Stimulated activated CD8-positive, alpha-beta memory T cell treated with anti-CD3 and anti-CD28 coated beads, Interleukin-15, amount 100 ng/mL, for 1 hour (primary cell): Measurements from ENCODE around the gene TREX2.

Experiments used
- DNase-seq: peaks from one replicate; pipeline ENCODE4 v3.0.0-alpha.2; 2020; ENCODE audit warnings: low read depth

The TREX2 gene

GRCh38 chrX:153445856-153446635, at the start of gene TREX2:
TSS of gene TREX2 (minus strand) at chrX:153446056. CDS start at chrX:153445430, 626 bp downstream.
- no peak for DNase-seq

GRCh38 chrX:153495362-153495751, 49.5 kb upstream of the TREX2 start:
- DNase-seq: no peak

GRCh38 chrX:153494541-153495361, 48.9 kb upstream of the TREX2 start, which contains the start of gene BGN:
TSS of gene BGN (plus strand) at chrX:153494980. CDS start at chrX:153504632, 9,652 bp downstream.
- DNase-seq: no peak

GRCh38 chrX:153494061-153494460, 48.2 kb upstream of the TREX2 start:
- DNase-seq: no peak

GRCh38 chrX:153493085-153493484, 47.2 kb upstream of the TREX2 start:
- no peak for DNase-seq

GRCh38 chrX:153492543-153492942, 46.7 kb upstream of the TREX2 start:
- DNase-seq: no peak

- no peak for DNase-seq
Observed at GRCh38 chrX:153491918-153492317, 46.1 kb upstream of the TREX2 start.

- DNase-seq: no peak
Observed at GRCh38 chrX:153491351-153491914, 45.6 kb upstream of the TREX2 start.

- DNase-seq: no peak
Observed at GRCh38 chrX:153490217-153490930, 44.5 kb upstream of the TREX2 start.

- DNase-seq: no peak
Observed at GRCh38 chrX:153488231-153488914, 42.5 kb upstream of the TREX2 start.

GRCh38 chrX:153487590-153488071, 41.8 kb upstream of the TREX2 start:
- no peak for DNase-seq

GRCh38 chrX:153486171-153486570, 40.3 kb upstream of the TREX2 start:
- no peak for DNase-seq

GRCh38 chrX:153485396-153486080, 39.7 kb upstream of the TREX2 start:
- DNase-seq: no peak

GRCh38 chrX:153482376-153483015, 36.6 kb upstream of the TREX2 start:
- no peak for DNase-seq

GRCh38 chrX:153481043-153481442, 35.2 kb upstream of the TREX2 start:
- DNase-seq: no peak

- no peak for DNase-seq
Observed at GRCh38 chrX:153478746-153479145, 32.9 kb upstream of the TREX2 start.

- DNase-seq: no peak
Observed at GRCh38 chrX:153477901-153478300, 32.0 kb upstream of the TREX2 start.

- DNase-seq: no peak
Observed at GRCh38 chrX:153477364-153477857, 31.6 kb upstream of the TREX2 start.

- no peak for DNase-seq
Observed at GRCh38 chrX:153476666-153477363, 31.0 kb upstream of the TREX2 start.
